Measurements from ENCODE around the gene ALG12.

Gene ALG12

DNA sequence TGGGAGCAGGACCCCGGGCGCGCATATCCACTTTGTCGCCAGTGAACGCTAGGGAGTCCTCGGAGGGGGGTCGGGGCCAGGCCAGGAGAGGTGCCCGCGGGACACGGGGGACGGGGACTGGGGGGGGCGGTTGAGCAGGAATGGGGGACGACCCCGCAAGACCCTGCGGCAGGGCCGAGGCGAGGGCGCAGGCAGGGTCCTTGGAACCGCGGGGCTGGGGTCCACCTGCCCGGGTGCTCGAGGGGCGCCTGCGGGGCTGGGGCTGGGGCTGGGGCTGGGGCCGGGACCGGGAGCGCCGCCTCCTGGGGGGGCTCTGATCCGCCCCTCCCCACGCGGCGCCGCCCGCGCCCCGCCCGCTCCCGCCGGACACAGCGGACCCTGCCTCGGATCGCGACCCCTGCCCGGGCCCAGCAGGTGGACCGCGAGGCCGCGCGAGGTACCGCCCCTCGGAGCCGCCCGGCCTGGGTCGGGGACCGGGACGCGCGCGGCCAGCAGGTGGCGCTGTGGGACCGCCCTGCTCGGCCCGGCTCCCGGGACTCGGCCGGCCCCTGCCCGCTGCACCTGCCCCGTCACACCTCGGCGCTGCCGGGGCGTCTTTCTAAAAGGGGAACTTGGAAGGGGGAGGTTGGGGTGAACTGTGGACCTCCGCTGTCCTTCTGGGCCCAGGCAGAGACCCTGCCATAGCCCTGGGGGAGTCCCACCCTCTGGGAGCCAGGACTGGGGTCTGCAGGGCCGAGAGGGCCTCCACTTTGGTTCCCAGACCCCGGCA, 11.2 kb upstream of the ALG12 start:
- peak; percentile 43 for DNase-seq

GRCh38 chr22:49928555-49929210, 10.4 kb upstream of the ALG12 start:
- no peak for DNase-seq

DNA sequence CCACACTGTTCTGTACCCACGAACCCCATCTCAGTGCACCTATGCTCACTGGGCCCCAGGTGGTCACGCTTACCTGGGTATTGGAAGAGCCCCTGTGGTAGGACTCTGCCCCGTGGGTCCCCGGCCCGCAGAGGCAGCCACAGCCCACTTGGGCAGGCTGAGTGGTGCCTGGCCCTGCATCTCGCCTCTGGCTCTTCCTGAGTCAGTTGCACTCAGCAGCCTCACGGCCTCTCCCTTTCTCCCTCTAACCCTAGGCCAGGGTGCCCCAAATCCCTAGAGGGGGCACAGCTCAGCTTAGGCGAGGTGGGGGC, 9.9 kb upstream of the ALG12 start:
- DNase-seq, result no peak

- no peak for DNase-seq
Measured at GRCh38 chr22:49927483-49928184, 9.4 kb upstream of the ALG12 start.

DNA sequence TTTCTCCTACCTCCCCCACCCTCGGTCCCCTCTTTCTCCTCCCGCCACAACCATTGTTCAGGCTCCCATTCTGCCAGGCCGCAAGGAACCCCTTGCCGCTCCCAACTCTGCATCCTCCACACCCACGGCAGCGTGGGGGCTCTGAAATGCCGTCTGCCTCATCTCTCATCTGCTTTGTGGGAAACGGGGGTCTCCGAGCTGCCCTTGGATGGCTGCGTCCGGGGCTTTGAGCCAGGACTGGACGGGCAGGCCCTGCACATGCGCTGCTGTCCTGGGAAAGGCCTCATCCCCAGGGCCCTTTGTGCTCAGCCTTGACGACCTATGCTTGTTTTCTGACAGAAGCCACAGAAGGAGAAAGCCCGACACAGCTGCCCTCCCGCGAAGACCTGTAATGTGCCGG, 8.7 kb upstream of the ALG12 start:
- DNase-seq, result no peak

- no peak for DNase-seq
Measured at GRCh38 chr22:49925525-49926128, 7.4 kb upstream of the ALG12 start.

DNA sequence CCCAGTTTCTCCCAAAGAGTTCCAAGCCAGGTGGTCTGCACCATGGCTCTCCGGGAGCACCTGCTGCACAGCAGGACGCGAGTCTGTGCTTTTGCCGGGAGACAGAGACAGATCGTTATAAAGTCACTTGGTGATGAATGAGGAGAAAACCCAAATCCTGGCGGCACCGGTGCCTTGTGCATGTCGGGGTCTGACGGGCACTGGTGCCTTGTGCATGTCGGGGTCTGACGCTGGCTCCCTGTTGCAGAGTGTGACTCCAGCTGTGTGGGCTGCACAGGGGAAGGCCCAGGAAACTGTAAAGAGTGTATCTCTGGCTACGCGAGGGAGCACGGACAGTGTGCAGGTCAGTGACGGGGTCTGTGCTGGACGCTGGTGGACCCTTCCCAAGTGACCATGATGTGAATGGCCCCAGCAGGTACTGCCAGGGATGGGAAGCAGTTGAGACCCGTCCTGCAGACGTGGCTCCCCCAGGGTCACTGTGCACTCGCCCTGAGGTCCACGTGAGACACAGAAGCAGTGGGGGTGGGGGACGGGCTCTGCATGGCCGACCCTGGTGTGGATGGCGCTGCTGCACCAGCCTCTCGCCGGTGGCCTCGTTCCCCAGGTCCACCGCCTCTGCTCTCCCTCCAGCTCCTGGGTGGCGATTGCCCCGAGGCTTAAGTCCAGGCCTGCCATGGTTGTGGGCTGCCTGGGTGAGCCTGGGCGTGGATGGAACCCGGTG, 6.0 kb upstream of the ALG12 start:
- DNase-seq, result no peak

GRCh38 chr22:49923445-49923844, 5.2 kb upstream of the ALG12 start:
- DNase-seq, result no peak

DNA sequence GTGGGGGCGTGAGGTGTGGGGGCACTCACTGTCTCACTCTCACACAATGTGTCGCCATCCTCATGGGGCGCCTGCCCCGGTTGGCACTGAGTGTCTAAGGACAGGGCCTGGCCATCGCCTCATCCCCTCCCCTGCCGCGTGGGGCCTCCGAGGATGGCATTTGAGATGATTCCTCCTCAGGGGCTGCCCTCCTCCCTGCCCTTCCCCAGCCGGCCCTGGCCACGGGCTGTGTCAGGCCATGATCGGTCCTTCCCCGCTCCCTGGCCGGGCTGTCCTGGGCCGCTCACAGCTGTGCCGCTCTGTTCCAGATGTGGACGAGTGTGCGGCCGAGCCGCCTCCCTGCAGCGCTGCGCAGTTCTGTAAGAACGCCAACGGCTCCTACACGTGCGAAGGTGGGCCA, 4.7 kb upstream of the ALG12 start:
- no peak for DNase-seq

DNA sequence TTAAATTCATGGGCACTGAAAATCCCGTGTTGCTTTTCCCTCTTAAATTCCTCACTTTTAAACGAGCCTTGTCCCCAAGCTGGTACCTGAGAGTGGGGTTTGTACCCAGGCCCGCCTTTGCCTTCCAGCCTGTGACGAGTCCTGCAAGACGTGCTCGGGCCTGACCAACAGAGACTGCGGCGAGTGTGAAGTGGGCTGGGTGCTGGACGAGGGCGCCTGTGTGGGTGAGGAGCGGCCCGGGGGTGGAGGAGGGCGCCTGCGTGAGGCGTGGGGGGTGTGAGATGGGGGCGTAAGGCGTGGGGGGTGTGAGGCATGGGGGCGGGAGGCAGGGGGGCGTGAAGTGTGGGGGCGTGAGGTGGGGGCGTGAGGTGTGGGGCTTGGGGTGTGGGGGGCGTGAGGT, 4.2 kb upstream of the ALG12 start:
- no peak for DNase-seq

- DNase-seq, result no peak
Measured at GRCh38 chr22:49921508-49922278, 3.5 kb upstream of the ALG12 start.

DNA sequence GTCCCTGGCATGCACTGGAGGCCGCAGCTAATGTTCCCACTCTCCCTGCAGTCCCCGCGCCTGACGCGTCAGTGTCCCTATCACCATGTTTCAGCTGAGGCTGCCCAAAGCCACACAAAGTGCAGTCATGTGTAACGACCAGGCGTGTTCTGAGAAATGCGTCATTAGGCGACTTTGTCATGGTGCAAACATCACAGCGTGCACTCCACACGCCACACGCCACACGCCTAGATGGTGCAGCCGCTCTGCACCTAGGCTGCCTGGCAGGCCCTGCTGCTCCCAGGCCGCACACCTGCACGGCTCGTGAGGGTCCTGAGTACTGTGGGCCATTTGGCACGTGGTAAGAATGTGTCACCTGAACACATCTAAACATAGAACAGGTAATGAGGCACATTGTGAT, 2.6 kb upstream of the ALG12 start:
- DNase-seq, result no peak

DNA sequence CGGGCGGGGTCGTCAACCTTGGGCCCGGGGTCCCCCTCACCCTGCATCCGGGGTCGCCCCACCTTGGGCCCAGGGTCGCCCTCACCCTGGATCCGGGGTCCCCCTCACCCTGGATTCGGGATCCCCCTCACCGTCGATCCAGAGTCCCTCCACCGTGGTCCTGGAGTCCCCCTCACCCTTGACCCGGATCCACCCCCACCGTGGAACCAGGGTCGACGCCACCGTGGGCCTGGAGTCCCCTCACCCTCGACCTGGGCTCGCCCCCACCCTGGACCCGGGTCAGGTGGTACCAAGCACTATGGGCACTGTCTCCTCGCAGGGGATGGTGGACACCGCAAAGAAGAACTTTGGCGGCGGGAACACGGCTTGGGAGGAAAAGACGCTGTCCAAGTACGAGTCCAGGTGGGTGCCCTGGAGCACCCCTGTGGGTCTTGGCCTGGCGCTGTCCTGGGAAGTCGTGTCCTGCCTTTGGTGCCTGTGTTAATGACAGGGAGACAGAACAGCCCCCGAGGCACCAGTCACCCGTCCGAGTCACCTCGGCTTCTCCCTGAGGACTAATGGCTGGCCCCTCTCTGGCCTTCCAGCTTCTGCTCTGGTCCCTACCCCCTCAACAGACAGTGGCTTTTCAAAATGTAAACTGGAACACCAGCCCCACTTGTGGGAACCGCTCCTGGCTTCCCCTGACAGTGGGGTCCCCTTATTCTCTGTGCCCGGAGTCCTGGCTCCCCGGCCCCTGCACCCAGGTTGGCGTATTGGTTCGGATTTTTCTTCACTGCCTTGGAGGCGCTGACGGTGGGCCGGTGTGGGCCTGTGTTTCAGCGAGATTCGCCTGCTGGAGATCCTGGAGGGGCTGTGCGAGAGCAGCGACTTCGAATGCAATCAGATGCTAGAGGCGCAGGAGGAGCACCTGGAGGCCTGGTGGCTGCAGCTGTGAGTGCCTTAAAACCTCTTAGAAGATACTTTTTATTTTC, 958 bp upstream of the ALG12 start:
- no peak for DNase-seq

GRCh38 chr22:49916831-49917230, 1.4 kb downstream of the ALG12 start:
- no peak for DNase-seq

GRCh38 chr22:49915610-49916009, 2.6 kb downstream of the ALG12 start:
- DNase-seq, result no peak

- DNase-seq, result no peak
Measured at GRCh38 chr22:49914256-49914655, 4.0 kb downstream of the ALG12 start.

DNA sequence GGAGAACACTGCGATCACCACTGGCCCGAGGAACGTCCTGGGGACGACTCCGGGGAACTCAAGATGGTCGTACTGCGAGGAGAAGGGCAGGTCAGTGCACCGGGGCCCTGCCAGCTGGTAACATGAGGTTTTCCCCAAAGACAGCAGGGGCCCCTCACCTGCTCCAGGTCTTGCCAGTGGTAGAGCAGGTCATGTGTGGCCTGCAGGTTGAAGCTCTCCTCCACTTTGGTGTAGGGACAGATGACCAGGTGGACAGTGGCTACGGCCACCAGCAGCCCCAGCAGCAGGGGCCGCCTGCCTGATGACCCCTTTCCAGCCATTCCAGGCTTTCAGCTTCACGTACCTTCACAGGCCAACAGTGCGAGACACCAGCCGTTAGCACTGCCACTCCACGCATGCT, 4.8 kb downstream of the ALG12 start:
- DNase-seq, result no peak

DNA sequence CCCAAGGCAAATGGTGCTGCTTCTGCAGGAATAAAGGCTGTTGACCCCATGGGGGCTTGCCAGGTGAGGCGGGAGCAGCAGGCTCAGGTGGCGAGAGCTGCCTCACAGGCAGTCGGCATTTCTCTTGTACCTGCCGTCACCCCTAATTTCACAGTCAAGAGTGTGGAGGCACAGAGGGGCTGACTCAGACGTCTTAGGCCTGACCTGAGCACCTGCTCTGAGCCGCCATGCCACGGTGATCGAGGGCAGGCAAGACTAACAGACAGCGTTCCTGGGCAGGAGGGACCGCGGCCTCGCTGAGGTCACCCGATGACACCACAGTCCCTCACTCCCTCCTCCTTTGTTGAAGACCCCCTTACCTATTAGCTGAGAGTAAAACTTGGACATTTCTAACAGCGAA, 5.2 kb downstream of the ALG12 start:
- DNase-seq, result no peak

DNA sequence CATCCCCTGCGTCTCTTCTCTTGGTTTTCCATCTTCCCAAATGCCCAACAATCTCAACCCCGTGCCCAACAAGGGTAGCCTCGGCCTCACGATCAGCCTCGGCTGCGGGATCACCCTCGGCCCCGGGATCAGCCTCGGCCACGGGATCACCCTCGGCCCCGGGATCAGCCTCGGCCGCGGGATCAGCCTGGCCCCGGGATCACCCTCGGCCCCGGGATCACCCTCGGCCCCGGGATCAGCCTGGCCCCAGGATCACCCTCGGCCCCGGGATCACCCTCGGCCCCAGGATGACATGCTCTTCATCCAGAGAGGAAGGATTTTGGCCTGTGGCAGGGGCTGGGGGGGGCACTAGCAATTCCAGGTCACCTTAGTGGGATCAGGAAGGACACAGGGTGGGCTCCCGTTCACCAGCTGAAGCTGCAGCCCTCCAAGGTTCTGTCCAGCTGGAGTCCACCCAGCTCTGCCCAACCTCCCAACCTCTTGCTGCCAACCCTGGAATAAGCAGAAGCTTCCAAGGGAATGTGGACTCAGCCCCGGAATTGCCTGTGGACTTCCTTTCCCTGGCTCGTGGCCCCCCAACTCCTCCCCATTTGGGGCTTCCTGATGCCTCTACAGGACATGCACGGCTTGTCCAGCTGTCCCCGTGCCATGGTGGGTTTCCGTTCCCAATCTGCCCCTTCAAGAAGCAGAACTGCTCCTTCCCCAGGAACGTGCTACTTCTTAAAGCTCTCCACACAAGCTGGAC, 6.2 kb downstream of the ALG12 start:
- DNase-seq, result no peak

All from inflammatory macrophage treated with lipopolysaccharide for 4 hours (primary cell).